A549 (cell line): Measurements from ENCODE around the gene CKAP5. TPM values are rescaled to one million over a fixed set of nuclear protein-coding genes. Genes with fewer than 3 reads are reported as not detected.
"Not testable (repeated sequence)": the region's sequence is repeated elsewhere in the genome, so short reads cannot be mapped to it uniquely, and the experiment has no call there.

Source experiments
- ATAC-seq, 2 experiments: fragments of 200-7000 bp in 1 of 2; fragments of >200 bp in 1 of 2; cut with Nextera tagmentation in 1 of 2; cut with Tn5 transposase in 1 of 2; 3 replicates each; pipeline versions ENCODE4 v1.8.0 to v1.9.1; 2018 to 2020; ENCODE audit warnings: mild to moderate bottlenecking in 1 of 2, moderate library complexity in 1 of 2
- CTCF ChIA-PET: fragments of 300-600 bp; sonication (Branson Sonifier 250); formaldehyde crosslinking; extraction: SDS; loops from one replicate; lab custom pipeline; 2021; ENCODE audit warnings: antibody characterized with exemption, inconsistent platforms; lab: Yijun Ruan, JAX
- POLR2A ChIA-PET: fragments of 350-600 bp; formaldehyde crosslinking; extraction: SDS; loops from one replicate; lab custom pipeline; 2021; ENCODE audit warnings: antibody characterized with exemption, inconsistent platforms; lab: Yijun Ruan, JAX
- DNase-seq, 2 experiments: peaks; one replicate each; pipeline versions ENCODE4 v3.0.0 to v3.0.0-alpha.2; 2011 to 2016; ENCODE audit warnings: low read depth in 1 of 2, low spot score in 1 of 2
- FAIRE-seq: peaks from 2 replicates; lab custom pipeline; 2011; peaks lifted over from hg19 to GRCh38; lab: Jason Lieb, UNC
- H3K27ac ChIP-seq, 2 experiments: fragments of >200 bp; sonication (Bioruptor Twin); formaldehyde crosslinking; 3 replicates each; pipeline ENCODE4 v1.5.1; 2016 to 2017
- H3K4me1 ChIP-seq: fragments of >200 bp; sonication (Bioruptor Twin); formaldehyde crosslinking; 3 replicates; pipeline ENCODE4 v1.6.1; 2016
- H3K4me2 ChIP-seq: fragments of >200 bp; sonication (Bioruptor Twin); formaldehyde crosslinking; 3 replicates; pipeline ENCODE4 v1.6.1; 2016
- H3K4me3 ChIP-seq: fragments of >200 bp; sonication (Bioruptor Twin); formaldehyde crosslinking; 3 replicates; pipeline ENCODE4 v1.5.1; 2016
- H3K9me3 ChIP-seq: fragments of >200 bp; sonication (Bioruptor Twin); formaldehyde crosslinking; 3 replicates; pipeline ENCODE4 v1.6.1; 2016
- EHF ChIP-seq: fragments of 250-450 bp; sonication (Bioruptor Pico); IDR thresholded peaks from 2 replicates; pipeline ENCODE4 v1.5.0; 2020; ENCODE audit warnings: mild to moderate bottlenecking
- HEYL ChIP-seq: fragments of 250-450 bp; sonication (Bioruptor Pico); IDR thresholded peaks from 2 replicates; pipeline ENCODE4 v1.8.0; 2021; ENCODE audit warnings: mild to moderate bottlenecking, moderate library complexity
- HMGXB4 ChIP-seq: fragments of 250-450 bp; sonication (Bioruptor Pico); IDR thresholded peaks from 2 replicates; pipeline ENCODE4 v1.5.0; 2021; ENCODE audit warnings: mild to moderate bottlenecking, moderate library complexity, borderline replicate concordance
- HOXB5 ChIP-seq: fragments of 250-450 bp; sonication (Bioruptor Pico); IDR thresholded peaks from 2 replicates; pipeline ENCODE4 v1.5.0; 2020; ENCODE audit warnings: mild to moderate bottlenecking, moderate library complexity
- JUNB ChIP-seq: fragments of >200 bp; sonication (Bioruptor Twin); formaldehyde crosslinking; IDR thresholded peaks from 2 replicates; pipeline ENCODE4 v1.6.1; 2016
- KDM1A ChIP-seq: fragments of 200-600 bp; sonication (generic); IDR thresholded peaks from 2 replicates; pipeline ENCODE4 v1.6.1; 2016; ENCODE audit warnings: low read depth, mild to moderate bottlenecking
- MAZ ChIP-seq: fragments of 150-350 bp; IDR thresholded peaks from 2 replicates; pipeline ENCODE4 v1.6.1; 2014; ENCODE audit warnings: antibody characterized with exemption, low read depth, low read length, borderline replicate concordance
- PHF8 ChIP-seq: fragments of 200-600 bp; sonication (generic); IDR thresholded peaks from 2 replicates; pipeline ENCODE4 v1.6.1; 2016; ENCODE audit warnings: low read depth, mild to moderate bottlenecking, antibody characterized with exemption, moderate library complexity, borderline replicate concordance
- RAD21 ChIP-seq, 2 experiments: fragments of >200 bp in 1 of 2; sonication (Bioruptor Twin) in 1 of 2; formaldehyde crosslinking in 1 of 2; IDR thresholded peaks in 1 of 2; conservative IDR thresholded peaks in 1 of 2; 2 replicates in 1 of 2; 3 replicates in 1 of 2; pipeline ENCODE4 v1.6.1; 2012 to 2018; ENCODE audit warnings: inconsistent platforms in 1 of 2
- RCOR1 ChIP-seq: fragments of 150-350 bp; IDR thresholded peaks from 2 replicates; pipeline ENCODE4 v1.6.1; 2014; ENCODE audit warnings: antibody characterized with exemption, low read length, low read depth
- RFX5 ChIP-seq: fragments of 450-650 bp; IDR thresholded peaks from 2 replicates; pipeline ENCODE4 v1.7.1; 2014; ENCODE audit warnings: antibody characterized with exemption, mild to moderate bottlenecking, moderate library complexity
- SMC3 ChIP-seq: fragments of >200 bp; sonication (Bioruptor Twin); formaldehyde crosslinking; IDR thresholded peaks from 3 replicates; pipeline ENCODE4 v1.6.1; 2018; ENCODE audit warnings: inconsistent platforms
- TP53 ChIP-seq: fragments of 250-450 bp; sonication (Bioruptor Pico); IDR thresholded peaks from 2 replicates; pipeline ENCODE4 v1.5.0; 2021; ENCODE audit warnings: mild to moderate bottlenecking, moderate library complexity
- ZFP36 ChIP-seq: fragments of 450-650 bp; IDR thresholded peaks from 2 replicates; pipeline ENCODE4 v1.6.1; 2014; ENCODE audit warnings: borderline replicate concordance; ENCODE audit not compliant: partially characterized antibody
- WGBS: methylation state at CpG from one replicate; pipeline ENCODE4 v1.1.6; 2017; ENCODE audit errors: missing lambda C conversion rate; 5-methylcytosine and 5-hydroxymethylcytosine counted together
- polyA plus RNA-seq, 4 experiments: library from polyadenylated mRNA; depleted of rRNA in 3 of 4; stranded (reverse); fragments of >200 nt; fragmentation: RNase III in 1 of 4; extraction: RNeasy Plus Mini Kit Qiagen cat#74134 plus additional on column Dnase treatment in 1 of 4; gene quantifications; 2 replicates in 3 of 4; 3 replicates in 1 of 4; pipeline ENCODE4 v1.2.3, GENCODE V29; 2011 to 2017
- TF ChIP-seq, protein P1 (sequence below): fragments of >200 bp; sonication (Bioruptor Twin); formaldehyde crosslinking; IDR thresholded peaks from 3 replicates; pipeline ENCODE4 v1.5.1; 2016
- TF ChIP-seq, protein P2 (sequence below): fragments of 150-350 bp; IDR thresholded peaks from 2 replicates; pipeline ENCODE4 v1.6.1; 2014; ENCODE audit warnings: low read depth, mild to moderate bottlenecking, low read length

Gene CKAP5
- polyA plus RNA-seq, 2 of the 4 experiments (the other 2 are of a cell fraction) = 66.3 to 173 TPM

GRCh38 chr11:46808799-46809431, 37.2 kb downstream of the CKAP5 start:
- H3K4me1 ChIP-seq = peaks cover 7% of the 10 kb centered on the region; the same call in 1 of the 3 replicates
- ChIA-PET CTCF (interaction anchor here (0.7 to 2.7 kb wide), 14 partner anchors 10 to 265 kb away, joined by 3 to 14 read pairs (median 3); no protein-coding TSS in a partner anchor), POLR2A (interaction anchor here (0.6 kb wide), 1 partner anchor 426 kb away, joined by 3 read pairs; no protein-coding TSS in a partner anchor)
- ATAC-seq (peak; percentile 94 to 95), FAIRE-seq (peak; percentile 72), DNase-seq (peak; percentile 31 to 69)
- H3K4me3 ChIP-seq = no peak overlapping the region
- H3K4me2 ChIP-seq = no peak overlapping the region
- H3K27ac ChIP-seq = no peak overlapping the region
- no peaks in the 10 kb centered on the region for H3K9me3 ChIP-seq
- TF ChIP-seq TP53 (CRISPR knock-in tag) (no peak), RCOR1 (no peak), ZFP36 (no peak), RAD21 (conservative IDR thresholded peaks at IDR 0.05 in 1 of 2, IDR thresholded peaks at IDR 0.05 in 1 of 2) (peak; percentile 59 to 66; a peak in 4 of 5 replicates), SMC3 (peak; percentile 45; the same call in 2 of the 3 replicates)
- TF ChIP-seq, protein P1, sequence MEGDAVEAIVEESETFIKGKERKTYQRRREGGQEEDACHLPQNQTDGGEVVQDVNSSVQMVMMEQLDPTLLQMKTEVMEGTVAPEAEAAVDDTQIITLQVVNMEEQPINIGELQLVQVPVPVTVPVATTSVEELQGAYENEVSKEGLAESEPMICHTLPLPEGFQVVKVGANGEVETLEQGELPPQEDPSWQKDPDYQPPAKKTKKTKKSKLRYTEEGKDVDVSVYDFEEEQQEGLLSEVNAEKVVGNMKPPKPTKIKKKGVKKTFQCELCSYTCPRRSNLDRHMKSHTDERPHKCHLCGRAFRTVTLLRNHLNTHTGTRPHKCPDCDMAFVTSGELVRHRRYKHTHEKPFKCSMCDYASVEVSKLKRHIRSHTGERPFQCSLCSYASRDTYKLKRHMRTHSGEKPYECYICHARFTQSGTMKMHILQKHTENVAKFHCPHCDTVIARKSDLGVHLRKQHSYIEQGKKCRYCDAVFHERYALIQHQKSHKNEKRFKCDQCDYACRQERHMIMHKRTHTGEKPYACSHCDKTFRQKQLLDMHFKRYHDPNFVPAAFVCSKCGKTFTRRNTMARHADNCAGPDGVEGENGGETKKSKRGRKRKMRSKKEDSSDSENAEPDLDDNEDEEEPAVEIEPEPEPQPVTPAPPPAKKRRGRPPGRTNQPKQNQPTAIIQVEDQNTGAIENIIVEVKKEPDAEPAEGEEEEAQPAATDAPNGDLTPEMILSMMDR = peak; percentile 67
- TF ChIP-seq, all 56 proteins: peak for 3
- WGBS = 21% methylated on average over 3 of the region's 3 CpGs

GRCh38 chr11:46801694-46802470, 44.2 kb downstream of the CKAP5 start:
- 83% methylated on average over 7 of the region's 7 CpGs for WGBS
- no peak for FAIRE-seq
- Histone ChIP-seq H3K4me2 (no peak overlapping the region), H3K4me1 (no peaks in the 10 kb centered on the region), H3K4me3 (no peak overlapping the region), H3K27ac (no peak overlapping the region), H3K9me3 (no peaks in the 10 kb centered on the region)
- no peak for ATAC-seq
- POLR2A ChIA-PET = no interaction called here
- no peak for TF ChIP-seq MAZ
- TF ChIP-seq, protein P2, sequence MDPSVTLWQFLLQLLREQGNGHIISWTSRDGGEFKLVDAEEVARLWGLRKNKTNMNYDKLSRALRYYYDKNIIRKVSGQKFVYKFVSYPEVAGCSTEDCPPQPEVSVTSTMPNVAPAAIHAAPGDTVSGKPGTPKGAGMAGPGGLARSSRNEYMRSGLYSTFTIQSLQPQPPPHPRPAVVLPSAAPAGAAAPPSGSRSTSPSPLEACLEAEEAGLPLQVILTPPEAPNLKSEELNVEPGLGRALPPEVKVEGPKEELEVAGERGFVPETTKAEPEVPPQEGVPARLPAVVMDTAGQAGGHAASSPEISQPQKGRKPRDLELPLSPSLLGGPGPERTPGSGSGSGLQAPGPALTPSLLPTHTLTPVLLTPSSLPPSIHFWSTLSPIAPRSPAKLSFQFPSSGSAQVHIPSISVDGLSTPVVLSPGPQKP = no peak
- no peak for TF ChIP-seq JUNB
- TF ChIP-seq TP53 (CRISPR knock-in tag) = no peak
- TF ChIP-seq RCOR1 = no peak
- no peak for DNase-seq
- CTCF ChIA-PET = no interaction called here

GRCh38 chr11:46800177-46800576, 45.9 kb downstream of the CKAP5 start:
- Histone ChIP-seq H3K9me3 (no peaks in the 10 kb centered on the region), H3K4me3 (no peak overlapping the region)
- CTCF ChIA-PET = interaction anchor here (1.3 kb wide), 1 partner anchor 411 kb away, joined by 3 read pairs; no protein-coding TSS in a partner anchor
- DNase-seq = no peak
- TF ChIP-seq, protein P1 = no peak
- no peak for TF ChIP-seq HOXB5 (CRISPR knock-in tag)
- no peak for TF ChIP-seq EHF
- TF ChIP-seq PHF8 = no peak
- no peak for TF ChIP-seq RFX5
- no peak for TF ChIP-seq HEYL (CRISPR knock-in tag)
- no peak for TF ChIP-seq MAZ
- no peak for TF ChIP-seq HMGXB4 (CRISPR knock-in tag)
- no peak for TF ChIP-seq KDM1A
- TF ChIP-seq, all 56 proteins: peak for 0
- ATAC-seq (no peak), FAIRE-seq (no peak)
- POLR2A ChIA-PET = no interaction called here
- no peak overlapping the region for H3K27ac ChIP-seq
- H3K4me2 ChIP-seq = no peak overlapping the region
- whole genome bisulfite sequencing = 88% methylated on average over 1 of the region's 1 CpG
- no peaks in the 10 kb centered on the region for H3K4me1 ChIP-seq

- H3K4me1 ChIP-seq, POLR2A ChIA-PET, ATAC-seq, H3K9me3 ChIP-seq, DNase-seq, H3K4me2 ChIP-seq, H3K27ac ChIP-seq, FAIRE-seq, H3K4me3 ChIP-seq: not testable (repeated sequence)
- CTCF ChIA-PET = interaction anchor here (1.3 kb wide), 1 partner anchor 411 kb away, joined by 3 read pairs; no protein-coding TSS in a partner anchor
- WGBS = 88% methylated on average over 2 of the region's 2 CpGs
Observed at GRCh38 chr11:46799725-46800124, 46.4 kb downstream of the CKAP5 start.
